ENCODE measurements around the gene SARDH. TPM values are rescaled to one million over a fixed set of nuclear protein-coding genes. Genes with fewer than 3 reads are reported as not detected.

SARDH gene
- total RNA-seq, 1 experiment from 2014 or later: 5.3 TPM

DNA sequence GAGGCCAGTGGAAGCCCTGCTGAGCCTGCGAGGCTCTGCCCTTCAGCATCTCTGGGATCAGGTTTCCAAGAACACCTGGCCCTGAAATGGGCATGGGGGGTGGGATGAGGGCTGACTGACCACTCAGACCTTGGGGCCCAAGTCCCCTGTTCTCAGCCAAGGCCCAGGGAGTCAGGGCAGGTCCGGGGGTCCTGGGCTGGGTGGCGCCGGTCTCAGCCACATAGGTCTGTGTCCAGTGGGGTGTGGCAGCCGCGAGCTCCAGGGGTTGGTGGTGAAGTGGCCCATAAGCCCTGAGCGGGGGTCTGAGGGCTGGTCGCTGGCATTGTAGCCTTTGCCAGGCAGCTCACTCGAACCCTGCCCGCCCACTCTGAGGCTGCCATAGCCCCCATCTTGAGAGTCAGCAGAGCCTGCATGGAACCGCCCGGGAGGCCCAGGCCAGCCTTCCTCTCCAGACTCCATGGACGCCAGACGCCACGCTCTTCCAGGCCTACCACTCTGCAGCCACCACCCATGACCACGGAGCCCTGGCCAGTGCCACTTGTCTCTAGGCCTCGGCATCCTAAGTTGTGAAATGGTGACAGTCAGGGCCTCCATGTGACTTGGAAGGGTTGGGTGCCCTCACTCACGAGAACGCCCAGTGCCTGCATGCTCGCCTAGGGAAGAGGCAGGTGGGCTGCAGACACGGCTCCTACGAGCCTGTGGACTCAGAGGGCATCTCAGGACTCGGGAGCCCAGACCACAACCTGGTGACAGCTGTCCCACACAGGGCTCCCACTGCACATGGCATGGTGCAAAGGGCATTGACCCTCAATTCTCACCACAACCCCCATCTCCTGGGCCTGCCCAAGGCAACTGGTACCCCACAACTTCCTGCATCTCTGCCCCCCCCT lies 108.7 kb downstream of the SARDH start:
- no peak overlapping the region for H2BK120ac ChIP-seq (ENCODE audit: low read depth, low read length, poor library complexity, severe bottlenecking)
- no peaks in the 10 kb centered on the region for H3K79me1 ChIP-seq (ENCODE audit: insufficient read depth, low read depth, low read length, poor library complexity, severe bottlenecking)
- no peak for DNase-seq
- H4K91ac ChIP-seq (ENCODE audit: insufficient read length, low read depth, low read length): no peak overlapping the region
- no CpG with 5 or more reads among the region's 23 CpGs for WGBS (ENCODE audit: extremely low coverage, insufficient read length, low lambda C conversion rate)
- no peak overlapping the region for H2AFZ ChIP-seq (ENCODE audit: low read length)
- no peak overlapping the region for H2BK15ac ChIP-seq (ENCODE audit: low read depth, low read length)
- H3K36me3 Mint-ChIP-seq (ENCODE audit: insufficient read depth in 1 of 3, low read depth in 3 of 3): peaks cover 0 to 7% (median 0%) of the 10 kb centered on the region in 3 experiments; a peak in 3 of 7 replicates
- H3K9ac ChIP-seq (ENCODE audit: extremely low read depth, insufficient read length, low read length): no peak overlapping the region
- no peak overlapping the region for H3K4ac ChIP-seq (ENCODE audit: low read depth, low read length)
- H3K27me3 ChIP-seq (ENCODE audit: insufficient read depth, low read length): no peaks in the 10 kb centered on the region
- H3K4me1 ChIP-seq (ENCODE audit: insufficient read depth, low read length): peaks cover 9% of the 10 kb centered on the region
- H3K23ac ChIP-seq (ENCODE audit: insufficient read length, low read depth, low read length): no peak overlapping the region
- peaks cover 11 to 18% of the 10 kb centered on the region in 2 experiments for H3K4me1 Mint-ChIP-seq
- no peak overlapping the region for H4K5ac ChIP-seq (ENCODE audit: insufficient read length, low read depth, low read length)
- no peak overlapping the region for H2AK5ac ChIP-seq (ENCODE audit: insufficient read length, low read length)
- peaks cover 28% of the 10 kb centered on the region for H3K27me3 Mint-ChIP-seq (ENCODE audit: low read depth)
- peak overlapping the region; percentile 34; the same call in 1 of the 2 replicates for H3K14ac ChIP-seq (ENCODE audit: insufficient read depth, low read length)
- H3K27ac ChIP-seq (ENCODE audit: insufficient read length, low read depth, low read length): no peak overlapping the region
- H3K23me2 ChIP-seq (ENCODE audit: insufficient read length, low read depth, low read length, poor library complexity, severe bottlenecking): no peaks in the 10 kb centered on the region
- H3K9me3 Mint-ChIP-seq: peaks cover 11 to 24% of the 10 kb centered on the region in 2 experiments
- no peak overlapping the region for H2BK12ac ChIP-seq (ENCODE audit: insufficient read length, low read depth, low read length)
- no peak overlapping the region for H3K56ac ChIP-seq (ENCODE audit: insufficient read length, low read depth, low read length)
- H3K4me3 Mint-ChIP-seq: no peak overlapping the region
- no peaks in the 10 kb centered on the region for H4K20me1 ChIP-seq (ENCODE audit: control insufficient read depth, insufficient read depth, insufficient read length)
- H2BK20ac ChIP-seq (ENCODE audit: low read depth, low read length, poor library complexity, severe bottlenecking): no peak overlapping the region
- no peak overlapping the region for H3K4me2 ChIP-seq (ENCODE audit: insufficient read depth, insufficient read length, low read length)
- no peak overlapping the region for H4K8ac ChIP-seq (replicated peaks; ENCODE audit: insufficient read length, low read depth, low read length)
- TF ChIP-seq, protein P1, sequence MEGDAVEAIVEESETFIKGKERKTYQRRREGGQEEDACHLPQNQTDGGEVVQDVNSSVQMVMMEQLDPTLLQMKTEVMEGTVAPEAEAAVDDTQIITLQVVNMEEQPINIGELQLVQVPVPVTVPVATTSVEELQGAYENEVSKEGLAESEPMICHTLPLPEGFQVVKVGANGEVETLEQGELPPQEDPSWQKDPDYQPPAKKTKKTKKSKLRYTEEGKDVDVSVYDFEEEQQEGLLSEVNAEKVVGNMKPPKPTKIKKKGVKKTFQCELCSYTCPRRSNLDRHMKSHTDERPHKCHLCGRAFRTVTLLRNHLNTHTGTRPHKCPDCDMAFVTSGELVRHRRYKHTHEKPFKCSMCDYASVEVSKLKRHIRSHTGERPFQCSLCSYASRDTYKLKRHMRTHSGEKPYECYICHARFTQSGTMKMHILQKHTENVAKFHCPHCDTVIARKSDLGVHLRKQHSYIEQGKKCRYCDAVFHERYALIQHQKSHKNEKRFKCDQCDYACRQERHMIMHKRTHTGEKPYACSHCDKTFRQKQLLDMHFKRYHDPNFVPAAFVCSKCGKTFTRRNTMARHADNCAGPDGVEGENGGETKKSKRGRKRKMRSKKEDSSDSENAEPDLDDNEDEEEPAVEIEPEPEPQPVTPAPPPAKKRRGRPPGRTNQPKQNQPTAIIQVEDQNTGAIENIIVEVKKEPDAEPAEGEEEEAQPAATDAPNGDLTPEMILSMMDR (conservative IDR thresholded peaks at IDR 0.05): no peak
- no peaks in the 10 kb centered on the region for H3K79me2 ChIP-seq (ENCODE audit: insufficient read depth, low read length)
- peak overlapping the region in 1 of 3 experiments; percentile 44; a peak in 1 of 7 replicates for H3K27ac Mint-ChIP-seq
- no peak overlapping the region for H3K18ac ChIP-seq (ENCODE audit: insufficient read length, low read depth, low read length)
- H2BK5ac ChIP-seq (ENCODE audit: insufficient read length, low read length): no peak overlapping the region
- no peak overlapping the region for H3T11ph ChIP-seq (ENCODE audit: low read length)
- no peaks in the 10 kb centered on the region for H3K9me3 ChIP-seq (ENCODE audit: control insufficient read depth, low read depth, low read length)

Measured in H9 (cell line).